ENCODE measurements around the gene ARHGAP30.

ARHGAP30 gene

GRCh38 chr1:161083748-161084596 lies 14.3 kb upstream of the ARHGAP30 start:
- TF ChIP-seq, protein P1, sequence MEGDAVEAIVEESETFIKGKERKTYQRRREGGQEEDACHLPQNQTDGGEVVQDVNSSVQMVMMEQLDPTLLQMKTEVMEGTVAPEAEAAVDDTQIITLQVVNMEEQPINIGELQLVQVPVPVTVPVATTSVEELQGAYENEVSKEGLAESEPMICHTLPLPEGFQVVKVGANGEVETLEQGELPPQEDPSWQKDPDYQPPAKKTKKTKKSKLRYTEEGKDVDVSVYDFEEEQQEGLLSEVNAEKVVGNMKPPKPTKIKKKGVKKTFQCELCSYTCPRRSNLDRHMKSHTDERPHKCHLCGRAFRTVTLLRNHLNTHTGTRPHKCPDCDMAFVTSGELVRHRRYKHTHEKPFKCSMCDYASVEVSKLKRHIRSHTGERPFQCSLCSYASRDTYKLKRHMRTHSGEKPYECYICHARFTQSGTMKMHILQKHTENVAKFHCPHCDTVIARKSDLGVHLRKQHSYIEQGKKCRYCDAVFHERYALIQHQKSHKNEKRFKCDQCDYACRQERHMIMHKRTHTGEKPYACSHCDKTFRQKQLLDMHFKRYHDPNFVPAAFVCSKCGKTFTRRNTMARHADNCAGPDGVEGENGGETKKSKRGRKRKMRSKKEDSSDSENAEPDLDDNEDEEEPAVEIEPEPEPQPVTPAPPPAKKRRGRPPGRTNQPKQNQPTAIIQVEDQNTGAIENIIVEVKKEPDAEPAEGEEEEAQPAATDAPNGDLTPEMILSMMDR (IDR thresholded peaks at IDR 0.05; ENCODE audit: insufficient read depth, missing control alignments) = no peak
- FAIRE-seq (no peak), DNase-seq (ENCODE audit: insufficient read length, low spot score) (no peak)

DNA sequence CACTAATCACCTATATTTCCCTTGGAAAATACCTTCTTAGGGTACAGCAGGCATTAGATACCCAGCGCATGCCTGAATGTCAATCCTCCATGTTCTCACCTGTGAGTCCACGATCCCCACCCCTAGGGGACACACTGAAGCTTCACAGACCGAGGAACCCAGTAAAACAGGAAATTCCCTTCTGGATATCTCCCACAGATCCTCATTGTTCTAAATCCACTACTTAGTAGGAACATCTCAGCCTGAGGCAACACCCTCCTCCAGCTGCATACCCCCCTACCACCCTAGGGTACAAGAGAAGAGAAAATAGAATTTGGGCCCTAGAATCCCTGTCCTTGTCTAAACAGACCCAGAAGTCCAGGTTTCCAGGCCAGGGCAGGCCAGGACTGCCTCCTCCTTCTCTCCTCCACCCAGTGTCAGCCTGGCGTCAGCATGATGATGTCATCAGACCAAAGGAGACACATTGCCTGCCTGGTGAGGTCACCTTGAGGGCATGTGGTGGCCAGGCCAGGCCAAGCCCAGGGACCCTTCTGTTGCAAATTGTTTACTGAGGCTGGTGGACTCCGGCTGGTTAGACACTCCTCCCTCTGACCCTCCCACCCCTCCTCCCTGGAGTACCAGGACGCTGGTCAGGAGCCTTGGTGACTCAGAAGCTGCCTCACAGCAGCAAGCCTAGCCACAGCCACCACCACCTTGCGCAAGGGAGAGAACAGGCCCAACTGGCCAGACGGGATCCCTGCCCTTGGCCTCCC lies 13.5 kb upstream of the ARHGAP30 start:
- FAIRE-seq = no peak
- DNase-seq (ENCODE audit: insufficient read length, low spot score) = no peak
- TF ChIP-seq, protein P1 (IDR thresholded peaks at IDR 0.05; ENCODE audit: insufficient read depth, missing control alignments) = no peak

- TF ChIP-seq, protein P1 (IDR thresholded peaks at IDR 0.05; ENCODE audit: insufficient read depth, missing control alignments) = no peak
- DNase-seq (ENCODE audit: insufficient read length, low spot score) (no peak), FAIRE-seq (no peak)
These were observed 12.8 kb upstream of the ARHGAP30 start for GRCh38 chr1:161082483-161082882.

- FAIRE-seq (no peak), DNase-seq (ENCODE audit: insufficient read length, low spot score) (no peak)
- TF ChIP-seq, protein P1 (IDR thresholded peaks at IDR 0.05; ENCODE audit: insufficient read depth, missing control alignments) = no peak
These were observed 11.8 kb upstream of the ARHGAP30 start for GRCh38 chr1:161081519-161081918.

GRCh38 chr1:161080441-161081405 lies 11.0 kb upstream of the ARHGAP30 start:
- DNase-seq (ENCODE audit: insufficient read length, low spot score) (no peak), FAIRE-seq (no peak)
- TF ChIP-seq, protein P1 (IDR thresholded peaks at IDR 0.05; ENCODE audit: insufficient read depth, missing control alignments) = no peak

DNA sequence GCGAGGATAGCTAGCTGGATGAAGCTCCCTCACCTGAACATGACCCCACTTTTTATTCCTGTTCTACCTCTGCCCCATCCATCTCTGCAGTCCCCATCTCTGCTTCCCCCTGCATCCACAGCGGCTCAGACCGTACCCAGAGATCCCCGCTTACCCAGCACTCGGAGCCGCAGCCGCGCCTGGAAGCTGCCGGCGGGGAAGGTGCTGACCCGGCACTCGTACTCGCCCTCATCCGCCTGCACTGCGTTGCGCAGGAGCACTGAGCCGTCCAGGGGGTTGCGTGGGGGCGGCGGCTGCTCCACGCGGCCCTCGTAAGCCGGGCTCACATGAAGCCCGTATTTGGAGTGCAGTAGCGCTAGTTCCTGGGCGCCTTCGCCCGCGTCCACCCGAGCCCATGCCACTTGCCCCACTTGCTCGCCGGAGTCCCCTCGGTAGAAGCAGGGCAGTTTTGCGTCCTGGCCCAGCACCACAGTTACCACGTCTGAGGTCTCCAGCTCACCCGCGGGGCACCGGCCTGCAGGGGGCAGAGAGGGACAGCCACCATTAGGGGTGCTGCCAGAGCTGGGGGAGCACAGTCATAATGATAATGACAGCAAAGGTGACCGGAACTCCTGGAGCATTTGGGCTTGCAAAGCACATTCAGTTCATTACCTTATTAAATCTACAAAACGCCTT lies 9.9 kb upstream of the ARHGAP30 start:
- TF ChIP-seq, protein P1 (IDR thresholded peaks at IDR 0.05; ENCODE audit: insufficient read depth, missing control alignments) = no peak
- DNase-seq (ENCODE audit: insufficient read length, low spot score) = no peak
- FAIRE-seq = no peak

All from D721Med (cell line).